ENCODE results near the gene PDE6A. TPM values are rescaled to one million over a fixed set of nuclear protein-coding genes. Genes with fewer than 3 reads are reported as not detected.

The PDE6A gene
- total and polyA plus RNA-seq, 9 of the 15 experiments (the other 6 are each of a cell fraction or from before 2014, with no cell fraction given) = 0.01 to 0.04 (median 0.01) TPM; not detected in 6

GRCh38 chr5:149940077-149940574 is 4.5 kb downstream of the PDE6A start (continued):
- TF ChIP-seq REST (IDR thresholded peaks at IDR 0.05; ENCODE audit: borderline replicate concordance) (no peak; the same call in 1 of the 2 replicates), REST (CRISPR knock-in tag; IDR thresholded peaks at IDR 0.05; ENCODE audit: low read depth) (no peak), GATAD2A (IDR thresholded peaks at IDR 0.05) (no peak), NR2C1 (IDR thresholded peaks at IDR 0.05) (0 out of 2 replicates have a peak, but pooled peaks have one; percentile 23), NR2C1 (tag; IDR thresholded peaks at IDR 0.05) (0 out of 2 replicates have a peak, but pooled peaks have one; percentile 41), HOXB6 (CRISPR knock-in tag; IDR thresholded peaks at IDR 0.05; ENCODE audit: borderline replicate concordance) (no peak), FOXO4 (CRISPR knock-in tag; IDR thresholded peaks at IDR 0.05) (no peak), NFRKB (IDR thresholded peaks at IDR 0.05; ENCODE audit: low read depth) (peak; percentile 63; the same call in 1 of the 2 replicates), ZNF140 (CRISPR knock-in tag; IDR thresholded peaks at IDR 0.05) (no peak), TCF7 (IDR thresholded peaks at IDR 0.05; ENCODE audit: borderline replicate concordance) (no peak), ZNF146 (CRISPR knock-in tag; IDR thresholded peaks at IDR 0.05; ENCODE audit: unreplicated experiment) (no peak), MEF2A (IDR thresholded peaks at IDR 0.05; ENCODE audit: control insufficient read depth, low read depth, low read length) (no peak), HMBOX1 (IDR thresholded peaks at IDR 0.05) (peak; percentile 97), ZNF707 (CRISPR knock-in tag; conservative IDR thresholded peaks at IDR 0.05) (no peak), HNRNPUL1 (IDR thresholded peaks at IDR 0.05; ENCODE audit: low read length) (no peak), BDP1 (IDR thresholded peaks at IDR 0.05; ENCODE audit: insufficient read depth, insufficient read length) (no peak), HNRNPK (IDR thresholded peaks at IDR 0.05; ENCODE audit: low read depth, low read length, poor library complexity, severe bottlenecking) (no peak), ZC3H4 (CRISPR knock-in tag; IDR thresholded peaks at IDR 0.05; ENCODE audit: borderline replicate concordance) (no peak), MEIS2 (IDR thresholded peaks at IDR 0.05; ENCODE audit: partially characterized antibody) (peak; percentile 84), ZNF507 (tag; conservative IDR thresholded peaks at IDR 0.05) (no peak), ZBED1 (IDR thresholded peaks at IDR 0.05) (no peak), ZFPM2 (CRISPR knock-in tag; IDR thresholded peaks at IDR 0.05) (no peak)
